Measurements from ENCODE around the gene PDZD8.

The PDZD8 gene

GRCh38 chr10:117277675-117278074 is 97.6 kb downstream of the PDZD8 start:
- no peak for DNase-seq

- DNase-seq: no peak
These were observed 100.1 kb downstream of the PDZD8 start for GRCh38 chr10:117275121-117275520.

DNA sequence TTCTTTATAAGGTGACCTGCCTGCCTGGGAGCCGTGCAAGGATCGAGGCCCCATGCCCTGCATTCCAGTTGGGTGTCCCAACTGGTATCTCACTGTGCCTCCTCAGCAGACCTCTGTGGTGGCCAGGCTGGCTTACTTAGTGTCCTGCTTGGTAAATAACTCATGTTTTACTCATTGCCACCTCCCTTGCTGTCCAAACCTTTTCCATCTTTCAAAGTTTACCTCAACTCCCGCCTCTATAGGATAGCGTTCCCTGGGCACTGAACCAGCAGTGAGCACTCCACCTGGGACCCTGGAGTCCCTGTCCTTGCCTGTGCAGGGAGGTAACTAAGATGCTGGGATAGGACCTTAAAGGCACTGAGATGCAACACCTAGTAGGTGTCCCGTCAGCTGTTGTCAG is 100.7 kb downstream of the PDZD8 start:
- DNase-seq: no peak

DNA sequence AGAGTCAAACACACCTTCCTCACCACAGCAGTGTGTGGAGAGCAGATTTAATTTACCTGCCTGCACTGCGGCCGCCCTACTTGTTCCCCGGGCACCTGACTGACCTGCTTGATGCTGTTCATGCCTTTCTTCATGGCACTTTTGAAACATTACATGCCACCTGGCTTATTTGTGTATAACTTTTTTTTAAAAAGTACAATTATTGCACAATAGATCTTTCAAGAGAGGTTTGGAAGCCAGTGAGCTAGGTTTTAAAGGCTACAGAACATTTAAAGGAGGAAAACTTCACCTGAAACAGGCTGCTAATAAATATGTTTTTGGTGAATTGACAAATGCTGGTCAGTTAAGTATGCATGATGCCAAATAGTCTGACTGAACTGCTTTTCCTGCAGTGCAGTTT is 101.3 kb downstream of the PDZD8 start:
- no peak for DNase-seq

DNA sequence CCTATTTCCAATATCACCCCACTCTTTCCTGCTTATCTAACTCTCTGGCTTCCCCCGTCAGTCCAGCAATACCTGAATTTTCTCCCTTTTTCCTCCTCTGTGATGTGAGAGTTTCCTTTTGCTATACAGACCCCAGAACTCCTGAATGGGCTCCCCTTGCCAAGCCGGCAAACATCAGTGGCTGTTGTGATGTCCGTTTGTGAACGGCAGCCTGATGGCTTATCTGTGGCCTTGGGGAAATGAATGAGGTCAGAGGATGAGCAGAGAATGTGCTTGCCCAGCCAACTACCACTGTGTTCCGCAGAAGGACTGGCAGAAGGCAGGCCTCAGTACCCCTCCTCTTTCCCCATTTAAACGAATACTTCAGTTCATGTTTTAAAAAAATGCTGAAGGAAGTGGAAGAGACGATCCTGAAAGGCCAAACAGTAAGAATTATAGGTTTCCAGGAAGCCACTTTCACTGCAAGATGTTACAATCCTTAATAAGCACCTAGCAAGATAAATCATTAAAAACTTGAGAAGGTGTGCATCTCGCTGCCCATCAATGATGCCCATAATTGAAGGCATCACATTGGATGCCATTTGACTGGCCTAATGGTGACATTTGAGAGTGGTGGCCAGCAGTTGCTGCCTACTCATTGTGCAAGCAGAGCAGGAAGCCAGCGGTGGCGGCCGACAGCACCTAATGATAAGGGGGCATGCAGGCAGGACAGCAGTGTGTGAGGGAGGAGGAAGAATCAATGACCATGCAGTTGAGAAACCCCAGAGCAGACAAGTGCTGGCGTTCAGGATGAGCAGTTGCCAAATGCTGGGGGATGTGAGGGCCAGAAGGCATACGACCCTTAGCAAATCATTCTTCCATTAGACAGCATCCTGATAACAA is 102.8 kb downstream of the PDZD8 start:
- no peak for DNase-seq

DNA sequence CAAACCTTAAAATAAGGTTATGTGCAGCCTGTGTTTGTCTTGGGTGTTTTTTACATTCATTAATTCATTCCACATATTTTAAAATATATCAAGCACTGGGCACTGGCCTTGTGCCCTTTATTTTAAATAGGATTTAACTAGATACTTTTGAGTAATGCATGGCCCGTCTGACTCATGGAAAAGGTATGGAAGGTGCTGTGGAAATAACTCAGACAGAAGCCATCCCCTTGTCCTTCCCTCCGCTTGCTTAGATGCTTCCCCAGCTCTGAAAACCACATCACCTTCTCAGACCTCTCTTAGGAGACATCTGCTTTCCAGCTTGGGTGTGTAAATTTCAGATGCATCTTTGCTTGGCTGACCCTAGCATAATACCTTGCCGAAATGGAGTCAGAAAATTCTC is 103.8 kb downstream of the PDZD8 start:
- no peak for DNase-seq

GRCh38 chr10:117268907-117269306 is 106.3 kb downstream of the PDZD8 start:
- DNase-seq: no peak

DNA sequence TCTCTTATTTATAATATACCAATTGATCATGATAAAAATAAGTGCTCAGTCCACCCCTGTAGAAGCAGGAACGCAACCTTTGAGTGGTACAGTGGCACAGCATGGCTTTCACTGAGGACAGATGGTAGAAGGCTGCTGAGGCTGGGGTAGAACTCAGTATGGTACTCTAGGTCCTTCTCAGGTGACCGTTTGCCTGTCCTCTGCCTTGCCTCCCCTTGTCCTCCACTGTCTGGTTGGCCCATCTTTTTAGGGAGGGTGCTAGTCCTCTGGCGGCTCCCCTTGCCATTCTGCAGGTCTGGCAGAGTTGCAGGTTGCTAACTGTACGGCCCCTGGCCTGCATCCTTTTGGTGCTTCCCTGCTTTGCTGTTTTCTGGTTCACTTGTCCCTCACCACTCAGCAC is 107.0 kb downstream of the PDZD8 start:
- DNase-seq: no peak

DNA sequence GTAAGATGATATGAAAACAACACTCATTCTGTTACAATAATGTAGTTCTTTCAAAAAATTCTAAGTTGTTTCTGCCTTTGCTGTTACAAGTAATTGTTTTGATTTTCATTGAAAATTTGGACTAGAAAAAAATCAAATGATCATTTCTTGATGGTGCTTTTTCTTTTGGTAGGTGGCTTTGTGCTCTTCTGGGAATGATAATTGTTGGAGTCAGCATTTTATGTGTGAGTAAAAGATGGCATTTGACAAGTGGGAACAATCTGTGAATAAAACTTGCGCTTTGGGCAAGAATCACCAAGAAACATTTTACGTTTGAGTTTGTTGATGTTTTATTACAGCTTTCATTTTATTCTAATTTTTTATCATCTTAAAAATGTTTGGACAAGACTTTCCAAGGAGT is 108.4 kb downstream of the PDZD8 start:
- no peak for DNase-seq

GRCh38 chr10:117266400-117266799 is 108.8 kb downstream of the PDZD8 start:
- no peak for DNase-seq

DNA sequence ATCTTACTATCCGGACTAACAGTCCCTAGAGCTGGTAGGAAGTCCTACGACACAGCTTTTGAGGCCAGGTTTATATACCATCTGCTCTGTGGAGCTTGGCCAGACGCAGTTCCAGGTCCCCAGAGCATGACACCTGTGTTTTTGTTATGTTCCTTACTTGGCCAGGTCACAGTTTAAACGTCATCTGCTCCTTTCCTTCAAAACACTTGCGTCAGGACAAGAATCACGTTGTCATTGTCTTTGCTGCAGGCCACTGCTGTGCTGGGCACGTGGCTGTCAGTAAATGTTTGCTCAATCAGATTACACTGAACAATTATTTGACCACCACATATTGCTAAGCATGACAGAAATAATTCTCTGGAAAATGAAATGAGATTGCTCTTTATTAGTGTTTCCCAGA is 110.5 kb downstream of the PDZD8 start:
- no peak for DNase-seq

DNA sequence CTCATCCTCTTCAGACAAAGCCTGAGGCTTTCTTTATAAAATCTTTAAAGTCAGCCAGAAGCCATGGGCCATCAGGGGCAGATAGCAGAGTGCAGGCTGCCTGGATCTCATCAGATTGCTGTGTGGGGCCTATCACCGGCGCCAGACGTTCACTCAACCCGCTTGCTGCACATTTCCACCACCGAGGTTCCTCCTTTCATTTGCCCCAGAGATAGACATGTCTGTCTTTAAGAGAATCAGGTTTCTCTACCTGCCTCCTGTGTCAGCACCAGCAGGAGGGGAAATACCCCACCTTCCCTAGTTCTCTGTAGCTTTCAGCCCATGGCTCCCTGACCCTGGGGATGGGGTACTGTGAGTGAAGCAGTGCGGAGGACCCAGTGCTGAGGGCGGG is 112.3 kb downstream of the PDZD8 start:
- no peak for DNase-seq

DNA sequence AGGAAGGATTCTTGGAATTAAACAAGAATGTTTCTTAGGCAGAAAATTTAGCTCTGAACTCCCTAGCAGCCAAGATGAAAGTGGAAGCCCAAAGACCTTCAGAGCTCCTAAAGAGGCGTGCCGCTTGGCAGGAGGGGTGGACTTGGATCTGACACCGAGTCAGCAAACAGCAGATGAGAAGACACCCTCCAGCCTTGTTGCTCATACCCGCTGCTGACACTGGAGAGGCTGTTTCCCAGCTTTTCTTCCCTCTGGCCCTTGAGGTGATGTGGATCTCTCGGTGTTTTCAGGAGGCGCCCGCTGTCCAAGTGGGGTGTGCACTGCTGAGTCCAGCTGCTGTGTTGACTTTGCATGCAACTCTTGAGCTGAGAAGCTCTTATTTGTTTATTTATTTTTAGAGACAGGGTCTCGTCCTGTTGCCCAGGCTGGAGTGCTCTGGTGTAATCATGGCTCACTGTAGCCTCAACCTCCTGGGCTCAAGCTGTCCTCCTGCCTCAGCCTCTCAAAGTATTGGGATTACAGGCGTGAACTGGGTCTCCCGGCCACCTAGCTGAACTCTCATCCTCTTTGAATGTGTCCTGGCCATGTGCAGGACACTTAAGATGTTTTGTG is 112.8 kb downstream of the PDZD8 start:
- no peak for DNase-seq

DNA sequence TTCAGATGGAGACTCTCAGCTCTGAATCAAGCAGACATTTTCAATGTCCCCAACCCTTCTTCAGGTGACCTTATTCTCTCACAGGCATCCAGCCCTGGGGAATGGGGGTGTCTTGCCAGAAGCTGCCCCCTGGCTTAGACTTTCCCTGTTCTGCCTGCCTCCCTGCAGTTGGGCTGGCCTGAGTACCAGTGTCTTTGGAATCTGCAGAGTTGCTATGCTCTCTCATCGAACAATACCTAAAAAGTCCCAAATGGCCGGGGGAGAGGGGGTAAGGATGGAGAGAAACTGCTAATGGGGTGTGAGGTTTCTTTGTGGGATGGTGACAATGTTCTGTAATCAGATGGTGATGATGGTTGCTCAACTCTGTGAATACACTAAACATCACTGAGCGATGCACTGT is 113.7 kb downstream of the PDZD8 start:
- DNase-seq: no peak

DNA sequence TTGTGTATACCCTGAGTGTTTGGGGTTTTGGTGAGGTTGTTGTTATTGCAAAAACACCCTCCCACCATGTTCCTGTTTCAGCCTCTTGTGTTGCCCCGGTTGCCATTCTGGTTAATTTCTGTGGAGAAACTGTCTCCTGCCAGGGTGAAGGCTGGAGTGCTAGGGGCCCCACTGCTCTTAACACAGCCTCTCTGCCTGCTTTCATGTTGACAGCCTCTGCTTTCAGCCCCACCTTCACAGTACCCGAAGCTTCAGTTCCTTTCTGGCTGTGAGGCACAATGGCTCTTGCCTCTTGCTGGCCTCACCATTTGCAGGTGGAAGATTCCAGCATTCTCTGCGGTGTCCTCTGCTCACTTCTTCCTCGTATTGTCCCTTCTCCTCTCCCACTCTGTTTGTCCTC is 115.2 kb downstream of the PDZD8 start:
- no peak for DNase-seq

GRCh38 chr10:117259279-117259678 is 116.0 kb downstream of the PDZD8 start:
- no peak for DNase-seq

- no peak for DNase-seq
These were observed 117.5 kb downstream of the PDZD8 start for GRCh38 chr10:117257721-117258120.

- no peak for DNase-seq
These were observed 118.3 kb downstream of the PDZD8 start for GRCh38 chr10:117256910-117257309.

- DNase-seq: no peak
These were observed 119.3 kb downstream of the PDZD8 start for GRCh38 chr10:117255835-117256460.

DNA sequence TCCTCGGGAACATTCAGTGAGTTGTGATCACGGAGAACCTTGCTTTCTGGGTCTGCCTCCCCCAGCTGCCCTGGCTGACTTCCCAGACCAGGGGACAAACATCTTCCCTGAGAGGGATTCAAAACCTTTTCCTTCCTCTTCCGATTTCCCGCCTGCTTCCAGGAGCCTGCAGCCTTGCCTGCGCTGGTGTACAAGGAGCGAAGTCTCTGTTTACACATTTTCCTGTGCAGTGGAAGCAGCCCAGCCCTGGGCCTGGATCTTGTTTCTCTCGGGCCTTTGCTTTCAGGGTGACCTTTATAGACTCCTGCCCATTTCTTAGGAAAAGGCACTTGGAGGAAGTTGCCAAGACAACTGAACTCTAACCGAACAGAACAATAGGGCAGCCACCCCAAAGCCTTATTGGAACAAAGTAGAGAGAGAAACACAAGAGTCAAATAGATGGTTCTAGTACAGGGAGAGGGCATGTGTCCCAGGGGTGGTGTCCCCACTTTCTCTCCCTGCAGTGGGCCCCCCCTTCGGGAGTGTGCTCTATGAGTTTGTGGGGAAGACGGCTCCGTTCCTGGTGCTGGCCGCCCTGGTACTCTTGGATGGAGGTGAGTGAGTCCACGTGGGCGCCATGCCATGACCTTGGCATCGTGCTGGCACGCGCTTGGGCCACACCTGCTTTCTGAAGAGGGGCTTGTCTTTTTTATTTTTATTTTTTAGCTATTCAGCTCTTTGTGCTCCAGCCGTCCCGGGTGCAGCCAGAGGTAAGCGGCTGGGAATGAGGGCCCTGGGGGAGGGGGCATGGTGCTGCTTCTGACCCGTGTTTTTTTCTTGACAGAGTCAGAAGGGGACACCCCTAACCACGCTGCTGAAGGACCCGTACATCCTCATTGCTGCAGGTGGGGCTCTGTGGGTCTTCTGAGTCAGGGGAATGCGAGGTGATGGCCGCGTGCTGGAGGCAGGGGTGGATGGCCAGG is 120.2 kb downstream of the PDZD8 start:
- no peak for DNase-seq

DNA sequence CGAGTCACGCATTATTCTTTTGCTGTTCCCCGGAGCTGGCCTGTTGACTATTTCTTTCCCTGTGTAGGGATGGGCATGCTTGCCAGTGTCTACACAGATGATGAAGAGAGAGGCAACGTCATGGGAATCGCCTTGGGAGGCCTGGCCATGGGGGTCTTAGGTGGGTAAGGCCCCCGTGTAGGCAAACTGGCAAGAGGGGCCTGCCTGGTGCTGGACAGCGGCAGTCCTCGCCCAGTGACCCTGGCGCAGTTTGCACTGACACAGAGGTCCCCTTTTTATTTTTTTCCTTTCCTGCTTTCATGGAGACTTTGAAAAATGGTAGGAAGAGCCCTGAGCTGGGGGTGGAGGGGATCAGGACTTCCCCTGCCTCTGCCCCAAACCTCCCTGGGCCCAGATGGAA is 120.9 kb downstream of the PDZD8 start:
- no peak for DNase-seq

- no peak for DNase-seq
These were observed 121.3 kb downstream of the PDZD8 start for GRCh38 chr10:117253908-117254307.

- no peak for DNase-seq
These were observed 124.8 kb downstream of the PDZD8 start for GRCh38 chr10:117250411-117250810.
